Glomerular endothelial cell (primary cell): ENCODE data around the gene CHD6. TPM values are rescaled to one million over a fixed set of nuclear protein-coding genes. Genes with fewer than 3 reads are reported as not detected.
"Not testable (repeated sequence)": the region's sequence is repeated elsewhere in the genome, so short reads cannot be mapped to it uniquely, and the experiment has no call there.

Source experiments
- DNase-seq: peaks from one replicate; pipeline ENCODE4 v3.0.0-alpha.2; 2011; ENCODE audit warnings: low read depth, low spot score; ENCODE audit errors: extremely low read depth
- total RNA-seq: library from RNA; depleted of rRNA; stranded (reverse); fragments of >200 nt; gene quantifications from 2 replicates; pipeline ENCODE4 v1.2.3, GENCODE V29; 2015

The CHD6 gene
- total RNA-seq, 1 donor from 2014 or later, result 25.5 TPM

- DNase-seq, result no peak
Observed at GRCh38 chr20:41551011-41551705, 67.0 kb downstream of the CHD6 start.

- no peak for DNase-seq
Observed at GRCh38 chr20:41547221-41547620, 71.0 kb downstream of the CHD6 start.

- no peak for DNase-seq
Observed at GRCh38 chr20:41546535-41546934, 71.6 kb downstream of the CHD6 start.

GRCh38 chr20:41544472-41544871, 73.7 kb downstream of the CHD6 start:
- DNase-seq, result no peak

- no peak for DNase-seq
Observed at GRCh38 chr20:41540918-41541317, 77.3 kb downstream of the CHD6 start.

- DNase-seq, result no peak
Observed at GRCh38 chr20:41540459-41540858, 77.7 kb downstream of the CHD6 start.

- no peak for DNase-seq
Observed at GRCh38 chr20:41538810-41539596, 79.2 kb downstream of the CHD6 start.

GRCh38 chr20:41537865-41538264, 80.3 kb downstream of the CHD6 start:
- no peak for DNase-seq

- not testable (repeated sequence) for DNase-seq
Observed at GRCh38 chr20:41535551-41535950, 82.6 kb downstream of the CHD6 start.

- no peak for DNase-seq
Observed at GRCh38 chr20:41534842-41535241, 83.3 kb downstream of the CHD6 start.

GRCh38 chr20:41534170-41534569, 84.0 kb downstream of the CHD6 start:
- no peak for DNase-seq

GRCh38 chr20:41533537-41534136, 84.5 kb downstream of the CHD6 start:
- no peak for DNase-seq

GRCh38 chr20:41532935-41533334, 85.2 kb downstream of the CHD6 start:
- no peak for DNase-seq

GRCh38 chr20:41531518-41532275, 86.5 kb downstream of the CHD6 start:
- no peak for DNase-seq

GRCh38 chr20:41530923-41531322, 87.3 kb downstream of the CHD6 start:
- DNase-seq, result no peak

GRCh38 chr20:41526327-41526726, 91.8 kb downstream of the CHD6 start:
- no peak for DNase-seq

GRCh38 chr20:41524980-41525613, 93.1 kb downstream of the CHD6 start:
- no peak for DNase-seq

- no peak for DNase-seq
Observed at GRCh38 chr20:41523857-41524256, 94.3 kb downstream of the CHD6 start.

GRCh38 chr20:41513829-41514228, 104.3 kb downstream of the CHD6 start:
- DNase-seq, result no peak

GRCh38 chr20:41512624-41513023, 105.6 kb downstream of the CHD6 start:
- no peak for DNase-seq
